GM18909 (cell line): ENCODE measurements around the gene GNPTAB.
A peak's percentile ranks its signal among the peaks of the same experiment; 100 is the strongest.
"Not testable (repeated sequence)": the region's sequence is repeated elsewhere in the genome, so short reads cannot be mapped to it uniquely, and the experiment has no call there.

Source experiments
- ATAC-seq: cut with Tn5 transposase; IDR thresholded peaks from one replicate; pipeline ENCODE4 v1.9.1; 2021; ENCODE audit warnings: mild to moderate bottlenecking; ENCODE audit not compliant: unreplicated experiment, poor library complexity

Gene GNPTAB

GRCh38 chr12:101830367-101831325, at the start of gene GNPTAB:
TSS of gene GNPTAB (minus strand) at chr12:101830959. CDS start at chr12:101830675, 284 bp downstream.
- ATAC-seq = peak; percentile 90

DNA sequence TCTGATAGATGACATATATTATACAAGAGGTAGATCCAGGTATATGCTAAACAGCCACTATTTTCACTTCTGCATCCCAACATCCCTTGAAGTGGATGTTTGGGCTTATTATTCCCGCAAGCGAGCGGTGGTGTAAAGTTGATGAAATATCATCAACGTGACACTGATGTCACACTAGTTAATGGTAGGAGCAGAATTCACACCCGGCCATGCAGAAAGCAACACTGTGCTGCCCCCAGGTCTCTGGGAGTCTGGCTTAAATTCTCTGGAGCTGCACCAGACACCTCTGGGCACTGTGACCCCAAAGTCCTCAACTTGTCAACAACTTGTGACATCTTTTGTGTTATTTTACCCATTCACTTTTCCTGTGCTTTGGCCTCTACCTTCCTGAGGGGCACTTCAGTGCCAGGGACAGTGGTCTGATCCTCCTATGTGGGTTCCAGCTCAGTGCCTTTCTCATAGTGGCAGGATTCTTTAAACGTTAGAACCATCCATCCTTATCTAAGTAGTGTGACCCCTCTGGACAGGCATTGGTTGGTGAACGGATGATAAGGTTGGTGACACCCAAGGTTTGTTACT, 47.6 kb upstream of the GNPTAB start:
- no peak for ATAC-seq

- ATAC-seq = peak; percentile 20
Observed at GRCh38 chr12:101877806-101878242, 47.1 kb upstream of the GNPTAB start.

- ATAC-seq = peak; percentile 85
Observed at GRCh38 chr12:101876861-101877805, 46.4 kb upstream of the GNPTAB start, which contains the start of gene DRAM1. TSS of gene DRAM1 (plus strand) at chr12:101877580. CDS start at chr12:101877790, 210 bp downstream.

GRCh38 chr12:101876322-101876860, 45.6 kb upstream of the GNPTAB start:
- no peak for ATAC-seq

GRCh38 chr12:101875162-101875561, 44.4 kb upstream of the GNPTAB start:
- ATAC-seq = no peak

- no peak for ATAC-seq
Observed at GRCh38 chr12:101870925-101871324, 40.2 kb upstream of the GNPTAB start.

DNA sequence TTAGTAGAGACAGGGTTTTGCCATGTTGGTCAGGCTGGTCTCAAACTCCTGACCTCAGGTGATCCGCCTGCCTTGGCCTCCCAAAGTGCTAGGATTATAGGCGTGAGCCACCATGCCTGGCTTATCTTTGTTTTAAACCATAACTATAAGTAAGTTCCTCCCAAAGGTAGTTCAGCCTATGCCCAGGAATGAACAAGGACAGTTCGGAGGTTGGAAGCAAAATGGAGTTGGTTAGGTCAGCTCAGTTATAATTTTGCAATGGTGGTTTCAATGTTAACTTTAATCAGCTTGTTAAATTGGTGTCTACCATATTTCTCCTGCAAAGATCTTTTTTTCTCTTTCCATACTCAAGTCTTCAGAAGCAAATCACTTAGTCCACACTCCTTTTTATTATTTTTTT, 36.9 kb upstream of the GNPTAB start:
- ATAC-seq = not testable (repeated sequence)

DNA sequence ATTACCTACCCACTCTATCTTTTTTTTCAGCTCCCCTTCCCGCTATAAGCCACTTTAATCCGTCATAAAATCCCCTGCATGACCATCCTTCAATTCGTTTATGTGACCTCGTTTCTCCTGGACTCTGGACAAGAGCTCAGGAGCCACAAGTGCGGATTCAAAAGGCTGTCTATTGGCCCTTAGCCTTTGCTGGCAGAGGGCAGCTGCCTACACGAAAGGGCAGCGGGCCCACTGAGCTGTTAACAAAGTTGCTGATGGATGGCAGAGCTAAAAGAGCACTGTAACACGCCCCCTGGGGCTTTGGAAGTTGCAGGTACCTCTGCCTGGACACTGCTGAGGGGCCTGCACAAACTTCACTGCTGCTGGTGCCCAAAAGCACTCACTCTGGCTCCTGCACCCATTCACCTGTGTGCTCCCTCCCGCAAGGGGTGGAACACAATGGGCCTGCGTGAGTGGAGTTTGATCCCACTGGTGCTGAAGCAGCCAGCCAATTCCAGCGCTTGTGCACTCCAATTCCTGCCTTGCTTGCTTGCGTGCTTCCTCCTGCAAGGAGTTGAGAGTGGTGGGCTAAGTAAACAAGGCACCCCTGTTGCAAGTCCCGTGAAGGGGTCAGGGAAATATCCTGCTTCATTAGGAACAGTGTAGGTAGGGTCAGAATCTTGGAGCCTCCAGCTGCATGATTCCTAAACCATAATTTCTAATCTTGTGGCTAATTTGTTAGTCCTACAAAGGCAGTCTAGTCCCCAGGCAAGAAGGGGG, 36.0 kb upstream of the GNPTAB start:
- ATAC-seq = no peak

DNA sequence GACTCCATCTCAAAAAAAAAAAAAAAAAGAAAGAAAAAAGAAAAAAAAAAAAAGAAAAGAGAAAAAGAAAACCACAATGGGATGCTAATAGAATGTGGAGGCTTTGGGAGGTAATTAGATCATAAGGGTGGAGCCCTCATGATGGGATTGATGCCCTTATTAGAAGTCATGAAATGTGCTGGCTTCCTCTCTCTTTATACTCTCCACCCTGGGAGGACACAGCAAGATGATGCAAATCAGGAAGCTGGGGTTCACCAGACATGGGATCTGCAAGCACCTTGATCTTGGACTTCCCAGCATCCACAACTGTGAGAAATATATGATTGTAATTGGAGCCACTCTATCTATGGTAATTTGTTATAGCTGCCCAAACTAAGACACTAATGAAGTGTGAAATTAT, 33.2 kb upstream of the GNPTAB start:
- ATAC-seq = no peak

GRCh38 chr12:101862245-101862644, 31.5 kb upstream of the GNPTAB start:
- no peak for ATAC-seq

- not testable (repeated sequence) for ATAC-seq
Observed at GRCh38 chr12:101861688-101862087, 30.9 kb upstream of the GNPTAB start.

- peak; percentile 36 for ATAC-seq
Observed at GRCh38 chr12:101859664-101860607, 29.2 kb upstream of the GNPTAB start.

DNA sequence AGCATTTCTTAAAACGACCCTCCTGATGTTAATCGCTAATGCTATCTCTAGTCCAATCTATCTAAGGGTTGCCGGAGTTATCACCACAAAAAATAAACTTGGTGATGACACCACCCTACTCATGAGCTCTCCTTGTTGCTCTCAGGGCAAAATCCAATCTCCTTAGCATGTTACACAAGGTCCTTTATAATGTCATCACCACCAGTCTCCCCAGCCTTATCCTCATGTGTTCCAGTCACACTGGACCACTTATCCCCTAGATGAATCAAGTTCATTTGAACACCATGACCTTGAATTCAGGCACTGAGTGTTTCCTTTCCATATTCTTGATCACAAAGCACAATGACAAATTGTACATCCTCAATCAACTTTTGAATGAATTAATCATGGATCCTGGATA, 27.6 kb upstream of the GNPTAB start:
- ATAC-seq = no peak

- ATAC-seq = peak; percentile 51
Observed at GRCh38 chr12:101857043-101857558, 26.3 kb upstream of the GNPTAB start.

DNA sequence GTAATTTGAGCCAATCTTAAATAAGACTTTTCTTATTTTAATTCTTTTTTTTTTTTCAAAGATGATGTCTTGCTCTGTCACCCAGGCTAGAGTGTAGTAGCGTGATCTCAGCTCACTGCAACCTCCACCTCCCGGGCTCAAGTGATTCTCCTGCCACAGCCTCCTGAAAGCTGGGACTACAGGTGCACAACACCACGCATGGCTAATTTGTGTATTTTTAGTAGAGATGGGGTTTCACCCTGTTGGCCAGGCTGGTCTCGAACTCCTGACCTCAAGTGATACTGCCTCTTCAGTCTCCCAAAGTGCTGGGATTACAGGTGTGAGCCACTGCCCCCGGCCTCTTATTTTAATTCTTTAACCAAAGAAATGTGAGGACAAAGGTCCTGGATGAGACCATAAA, 25.9 kb upstream of the GNPTAB start:
- peak; percentile 29 for ATAC-seq

DNA sequence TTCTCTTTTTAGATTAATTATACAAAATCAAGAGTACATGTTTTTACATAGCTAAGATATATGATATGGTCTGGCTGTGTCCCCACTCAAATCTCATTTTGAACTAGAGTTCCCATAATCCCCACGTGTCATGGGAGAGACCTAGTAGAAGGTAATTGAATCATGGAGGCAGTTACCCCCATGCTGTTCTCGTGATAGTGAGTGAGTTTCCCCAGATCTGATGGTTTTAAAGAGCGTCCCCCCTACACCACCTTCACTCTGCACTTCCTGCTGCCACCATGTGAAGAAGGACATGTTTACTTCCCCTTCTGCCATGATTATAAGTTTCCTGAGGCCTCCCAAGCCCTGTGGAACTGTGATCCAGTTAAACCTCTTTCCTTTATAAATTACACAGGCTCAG, 25.2 kb upstream of the GNPTAB start:
- no peak for ATAC-seq

DNA sequence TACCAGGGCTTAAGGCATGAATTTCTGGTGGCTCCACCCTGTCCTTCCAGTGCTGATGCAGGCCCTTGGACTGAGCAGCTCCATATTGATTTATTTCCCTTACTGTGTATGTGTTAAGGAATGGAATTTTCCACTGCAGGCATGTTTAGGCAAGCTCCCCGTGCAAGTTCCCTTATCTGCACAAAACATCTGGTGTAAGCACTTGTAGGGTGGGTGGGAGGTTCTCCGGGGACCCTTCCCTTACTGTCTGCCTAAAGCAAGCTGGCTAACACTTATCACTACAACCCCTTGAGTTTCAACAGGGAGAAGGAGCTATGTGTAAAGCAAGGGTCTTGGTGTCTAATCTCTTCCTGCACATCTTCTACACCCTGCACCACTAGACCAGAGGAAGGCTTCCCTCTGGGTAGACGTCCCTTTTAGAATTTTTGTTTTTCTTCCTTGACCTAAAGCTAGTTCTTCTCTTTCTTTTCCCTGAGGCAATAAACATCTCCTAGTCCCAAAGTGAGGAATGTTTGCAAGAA, 24.7 kb upstream of the GNPTAB start:
- ATAC-seq = peak; percentile 8
